Endothelial cell of umbilical vein (primary cell): Measurements from ENCODE around the gene TGFBR3. TPM values are rescaled to one million over a fixed set of nuclear protein-coding genes. Genes with fewer than 3 reads are reported as not detected.

Source experiments
- BruUV-seq: library from RNA; stranded (reverse); fragments of 400-500 nt; replicated peaks from 2 replicates; lab custom pipeline; 2021; lab: Mats Ljungman, UMichigan
- CTCF ChIA-PET: fragments of 300-600, 350-600 bp; sonication (Branson Sonifier 250); formaldehyde crosslinking; loops from one replicate; lab custom pipeline; 2021; ENCODE audit warnings: antibody characterized with exemption, inconsistent platforms; lab: Charles Lee
- POLR2A ChIA-PET: fragments of 300-600, 350-600 bp; sonication (Branson Sonifier 250); formaldehyde crosslinking; loops from one replicate; lab custom pipeline; 2021; ENCODE audit warnings: antibody characterized with exemption, inconsistent platforms; lab: Charles Lee
- DNase-seq: peaks from one replicate; pipeline ENCODE4 v3.0.0-alpha.2; 2011; ENCODE audit warnings: low read depth, low spot score
- FAIRE-seq: peaks from 2 replicates; lab custom pipeline; 2011; peaks lifted over from hg19 to GRCh38; lab: Jason Lieb, UNC
- H2AFZ ChIP-seq: 2 replicates; pipeline ENCODE4 v1.6.0; 2012; ENCODE audit warnings: low read depth, low read length, control low read depth, inconsistent platforms
- H3K27ac ChIP-seq: 2 replicates; pipeline ENCODE4 v1.5.1; 2011; ENCODE audit warnings: low read depth, mild to moderate bottlenecking, control low read depth, low read length, moderate library complexity; ENCODE audit not compliant: insufficient read depth
- H3K27me3 ChIP-seq, 2 experiments: 2 replicates each; pipeline versions ENCODE4 v1.6.0 to v1.6.1; 2011; ENCODE audit warnings: low read length in 2 of 2, mixed read lengths in 1 of 2; ENCODE audit not compliant: control insufficient read depth in 2 of 2, insufficient read depth in 2 of 2
- H3K36me3 ChIP-seq, 2 experiments: 2 replicates in 1 of 2; 3 replicates in 1 of 2; pipeline ENCODE4 v1.5.1; 2011; ENCODE audit warnings: low read length in 2 of 2, mild to moderate bottlenecking in 1 of 2, moderate library complexity in 1 of 2; ENCODE audit not compliant: control insufficient read depth in 2 of 2, insufficient read depth in 2 of 2; ENCODE audit errors: extremely low read depth in 1 of 2
- H3K4me1 ChIP-seq: 3 replicates; pipeline ENCODE4 v1.5.1; 2011; ENCODE audit warnings: mild to moderate bottlenecking, low read length; ENCODE audit not compliant: control insufficient read depth, insufficient read depth; ENCODE audit errors: extremely low read depth
- H3K4me2 ChIP-seq: 2 replicates; pipeline ENCODE4 v1.6.1; 2011; ENCODE audit warnings: low read length, control low read depth, mixed read lengths; ENCODE audit not compliant: insufficient read depth
- H3K4me3 ChIP-seq, 3 experiments: fragments of 200-600 bp in 1 of 3; sonication (generic), shearing (Covaris generic) in 1 of 3; replicated peaks in 1 of 3; 2 replicates each; pipeline ENCODE4 v1.5.1; 2011 to 2016; ENCODE audit warnings: control low read depth in 3 of 3, low read length in 3 of 3, mild to moderate bottlenecking in 2 of 3, inconsistent platforms in 1 of 3, low read depth in 1 of 3, moderate library complexity in 1 of 3; ENCODE audit not compliant: insufficient read depth in 1 of 3
- H3K79me2 ChIP-seq: 2 replicates; pipeline ENCODE4 v1.6.0; 2012; ENCODE audit warnings: low read length, inconsistent platforms; ENCODE audit not compliant: control insufficient read depth, insufficient read depth
- H3K9ac ChIP-seq: replicated peaks from 2 replicates; pipeline ENCODE3; 2011; ENCODE audit warnings: low read length, control low read depth; ENCODE audit not compliant: insufficient read depth; ENCODE audit errors: extremely low read depth
- H3K9me1 ChIP-seq: replicated peaks from 3 replicates; pipeline ENCODE4 v1.6.0; 2011; ENCODE audit warnings: mild to moderate bottlenecking, low read length; ENCODE audit not compliant: control insufficient read depth, insufficient read depth; ENCODE audit errors: extremely low read depth
- H3K9me3 ChIP-seq: replicated peaks from 2 replicates; pipeline ENCODE4 v1.5.1; 2012; ENCODE audit warnings: low read length, inconsistent platforms; ENCODE audit not compliant: control insufficient read depth, insufficient read depth
- H4K20me1 ChIP-seq: replicated peaks from 2 replicates; pipeline ENCODE3; 2011; ENCODE audit warnings: mild to moderate bottlenecking, low read length; ENCODE audit not compliant: control insufficient read depth, insufficient read depth; ENCODE audit errors: extremely low read depth
- CTCF ChIP-seq, 2 donors: IDR thresholded peaks; 1 replicate in 1 of 2; 2 replicates in 1 of 2; pipeline ENCODE4 v1.5.1; 2011; ENCODE audit warnings: low read length in 2 of 2, mild to moderate bottlenecking in 2 of 2, moderate library complexity in 2 of 2, control low read depth in 1 of 2, inconsistent platforms in 1 of 2, low read depth in 1 of 2; ENCODE audit not compliant: insufficient read depth in 1 of 2; ENCODE audit errors: extremely low read depth in 1 of 2
- EZH2 ChIP-seq: IDR thresholded peaks from 2 replicates; pipeline ENCODE4 v1.6.1; 2012; ENCODE audit warnings: borderline replicate concordance, low read depth, mild to moderate bottlenecking, moderate library complexity, low read length, inconsistent platforms; ENCODE audit not compliant: severe bottlenecking
- FOS ChIP-seq: IDR thresholded peaks from 2 replicates; pipeline ENCODE4 v1.6.1; 2011; ENCODE audit warnings: mild to moderate bottlenecking, low read length, moderate library complexity, borderline replicate concordance; ENCODE audit not compliant: insufficient read depth
- JUN ChIP-seq: IDR thresholded peaks from 2 replicates; pipeline ENCODE4 v1.6.1; 2011; ENCODE audit warnings: borderline replicate concordance, low read depth; ENCODE audit not compliant: insufficient read length, insufficient read depth
- MAX ChIP-seq: IDR thresholded peaks from 2 replicates; pipeline ENCODE4 v1.6.1; 2011; ENCODE audit not compliant: insufficient read depth, insufficient read length
- MYC ChIP-seq: IDR thresholded peaks from one replicate; pipeline ENCODE4 v1.6.1; 2011; ENCODE audit warnings: mild to moderate bottlenecking, low read depth, low read length
- POLR2A ChIP-seq: IDR thresholded peaks from 2 replicates; pipeline ENCODE4 v1.6.1; 2012; ENCODE audit warnings: low read depth, mild to moderate bottlenecking, control low read depth, low read length
- POLR2AphosphoS5 ChIP-seq: IDR thresholded peaks from 2 replicates; pipeline ENCODE4 v1.6.1; 2012; ENCODE audit warnings: low read depth, mild to moderate bottlenecking, control low read depth, low read length, moderate library complexity; ENCODE audit not compliant: insufficient read depth
- dilution Hi-C: fragments of 300-500 bp; cut with MboI; formaldehyde crosslinking; loops from one replicate; pipeline ENCODE4 v1.15.0; 2019; ENCODE audit warnings: low sequenced_read_pairs; ENCODE audit not compliant: extremely low pct_ligation_motif_present
- intact Hi-C: fragments of 100-400 bp; cut with micrococcal nuclease; formaldehyde crosslinking; loops from one replicate; pipeline ENCODE4 v1.10.0; 2022
- polyA plus RNA-seq, 4 experiments: library from polyadenylated mRNA; depleted of rRNA in 3 of 4; stranded (reverse) in 3 of 4; unstranded in 1 of 4; fragments of >200 nt; gene quantifications; 2 replicates each; pipeline versions ENCODE4 v1.2.1 to v1.2.3, GENCODE V29; 2011 to 2012; ENCODE audit warnings: missing spikeins in 1 of 4
- total RNA-seq: library from RNA; stranded (reverse); gene quantifications from 2 replicates; pipeline ENCODE4 v1.2.3, GENCODE V29; 2021

TGFBR3 gene
- total and polyA plus RNA-seq, 2 donors (not counting 3 experiments of a cell fraction or from before 2014, with no cell fraction given), result 8.0 to 13.4 TPM

GRCh38 chr1:91712393-91712792 is 173.6 kb downstream of the TGFBR3 start:
- Histone ChIP-seq H3K27me3 (no peaks in the 10 kb centered on the region), H2AFZ (no peak overlapping the region), H3K4me3 (no peak overlapping the region), H3K36me3 (peaks cover 0 to 8% of the 10 kb centered on the region in 2 experiments), H3K9me1 (no peaks in the 10 kb centered on the region), H3K4me2 (no peak overlapping the region), H3K79me2 (no peaks in the 10 kb centered on the region), H3K9ac (no peak overlapping the region), H3K27ac (no peak overlapping the region), H4K20me1 (no peaks in the 10 kb centered on the region), H3K4me1 (no peaks in the 10 kb centered on the region), H3K9me3 (no peaks in the 10 kb centered on the region)
- TF ChIP-seq JUN (no peak), CTCF (IDR thresholded peaks at IDR 0.05; ENCODE audit: extremely low read depth in 1 of 2, insufficient read depth in 1 of 2, low read depth in 1 of 2, low read length in 2 of 2) (no peak), MYC (no peak), FOS (no peak), MAX (no peak), POLR2A (no peak), EZH2 (no peak), POLR2AphosphoS5 (no peak)
- FAIRE-seq, result no peak
- intact Hi-C loops (loop anchor here (5.0 kb wide), 1 partner anchor 65 kb away; no protein-coding TSS in a partner anchor), dilution Hi-C loops (no loop called here)
- POLR2A ChIA-PET, result no interaction called here
- no peak for DNase-seq
- CTCF ChIA-PET, result no interaction called here
- BruUV-seq, result no TSS peak
